Suprapubic skin (tissue), 4 donors: ENCODE results near the gene ASB10. TPM values are rescaled to one million over a fixed set of nuclear protein-coding genes. Genes with fewer than 3 reads are reported as not detected.
A peak's percentile ranks its signal among the peaks of the same experiment; 100 is the strongest.

Experiments
- DNase-seq, 2 donors: peaks; one replicate each; pipeline ENCODE4 v3.0.0-alpha.2; 2019; ENCODE audit warnings: low spot score in 2 of 2
- H3K27ac ChIP-seq: fragments of 200-600 bp; sonication (generic); one replicate; pipeline ENCODE4 v1.5.1; 2019
- H3K27me3 ChIP-seq: fragments of 200-600 bp; sonication (generic); one replicate; pipeline ENCODE4 v1.5.1; 2019
- H3K36me3 ChIP-seq: fragments of 200-600 bp; sonication (generic); one replicate; pipeline ENCODE4 v1.5.1; 2019
- H3K4me1 ChIP-seq: fragments of 200-600 bp; sonication (generic); one replicate; pipeline ENCODE4 v1.5.1; 2019
- H3K4me3 ChIP-seq: fragments of 200-600 bp; sonication (generic); one replicate; pipeline ENCODE4 v1.5.1; 2019; ENCODE audit warnings: mild to moderate bottlenecking
- H3K9me3 ChIP-seq: fragments of 200-600 bp; sonication (generic); one replicate; pipeline ENCODE4 v1.5.1; 2019
- CTCF ChIP-seq, 2 donors: fragments of 200-600 bp in 1 of 2; fragments of 450-650 bp in 1 of 2; sonication (generic) in 1 of 2; IDR thresholded peaks; one replicate each; pipeline ENCODE4 v1.5.1; 2016 to 2019; ENCODE audit warnings: antibody characterized with exemption in 2 of 2, mild to moderate bottlenecking in 1 of 2, moderate library complexity in 1 of 2
- EP300 ChIP-seq: sonication (generic); formaldehyde crosslinking; IDR thresholded peaks from one replicate; pipeline ENCODE4 v1.6.1; 2017; ENCODE audit warnings: antibody characterized with exemption
- POLR2A ChIP-seq, 2 donors: fragments of 450-650 bp; IDR thresholded peaks; one replicate each; pipeline ENCODE4 v1.6.1; 2017; ENCODE audit warnings: antibody characterized with exemption in 2 of 2, mild to moderate bottlenecking in 2 of 2, moderate library complexity in 2 of 2
- POLR2AphosphoS5 ChIP-seq, 3 donors: sonication (generic); formaldehyde crosslinking; IDR thresholded peaks; one replicate each; pipeline ENCODE4 v1.6.1; 2017; ENCODE audit warnings: antibody characterized with exemption in 3 of 3
- WGBS: methylation state at CpG from one replicate; pipeline ENCODE4 v1.1.5; 2018; 5-methylcytosine and 5-hydroxymethylcytosine counted together
- total RNA-seq, 4 donors: library from RNA; depleted of rRNA; stranded (reverse); fragments of >200 nt; gene quantifications; one replicate each; pipeline ENCODE4 v1.1.0, GENCODE V29; 2016

Gene ASB10
- total RNA-seq, 4 donors from 2014 or later: not detected

DNA sequence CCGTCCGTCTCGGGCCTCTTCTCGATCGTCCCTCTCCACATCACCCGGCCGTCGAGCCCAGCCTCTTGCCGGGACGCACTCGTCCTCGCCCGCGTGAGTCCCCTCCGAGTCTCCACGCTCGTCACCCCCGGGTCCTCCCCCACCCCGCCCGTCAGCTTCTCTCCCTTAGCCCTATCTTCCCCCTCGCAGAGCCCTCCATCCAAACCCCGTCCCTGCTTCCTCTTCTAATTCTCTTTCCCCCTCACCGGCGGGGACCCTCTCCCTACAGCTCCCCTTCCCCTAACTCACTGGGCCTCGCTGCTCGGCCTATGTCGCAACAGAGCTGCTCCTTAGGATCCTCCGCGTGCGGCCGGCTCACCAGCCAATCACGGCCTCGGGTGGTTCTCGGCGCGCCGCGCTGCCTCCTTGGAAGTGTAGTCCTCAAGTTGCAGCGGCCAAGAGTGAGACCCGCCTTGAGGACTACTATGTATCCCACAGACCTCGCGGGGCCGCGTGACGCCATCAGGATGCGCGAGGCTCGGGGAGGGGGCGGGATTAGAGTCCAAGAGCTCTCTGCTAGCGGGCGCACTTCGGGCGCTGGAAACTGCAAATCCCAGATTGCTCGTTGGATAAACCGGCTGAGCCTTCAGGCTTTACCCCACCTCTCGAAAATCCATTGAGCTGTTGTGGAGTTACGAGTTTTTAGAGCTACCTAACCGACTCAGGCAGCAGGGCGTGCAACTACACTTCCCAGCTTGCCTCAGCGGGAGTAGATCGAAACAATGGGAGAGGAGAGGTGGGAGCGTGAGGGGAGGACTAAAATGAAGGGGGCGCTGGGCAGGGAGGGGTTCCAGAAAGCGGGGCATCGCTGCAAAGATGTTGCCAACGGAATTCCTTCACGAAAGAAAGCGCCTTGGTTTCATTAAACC lies 40.1 kb upstream of the ASB10 start, which contains the start of gene ABCF2:
ABCF2 (minus strand) TSS at position 331 of the 908 bp plus-strand sequence. CDS start 747 bp downstream, outside the sequence.
- peak within 1 kb of the TSS; percentile 55 for H3K27ac ChIP-seq
- H3K4me3 ChIP-seq: peak within 1 kb of the TSS; percentile 75
- H3K36me3 ChIP-seq: peaks cover 27% of the 10 kb centered on the region

DNA sequence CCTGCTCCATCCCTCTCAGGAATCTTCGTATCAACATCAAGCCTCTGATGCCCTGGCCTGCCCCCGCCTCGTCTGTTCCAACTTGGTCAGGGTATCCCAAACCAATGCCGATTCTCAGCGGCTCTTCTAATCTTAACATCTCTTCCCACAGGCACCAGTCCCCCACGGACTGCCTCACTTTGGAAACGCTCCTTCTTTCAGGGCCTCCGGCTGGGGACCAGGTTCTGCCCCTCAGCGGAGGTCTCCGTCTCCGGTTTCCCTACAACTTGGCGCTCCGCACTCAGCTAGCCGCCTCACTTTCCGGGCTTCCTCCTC lies 39.5 kb upstream of the ASB10 start:
- Histone ChIP-seq H3K4me1 (peaks cover 25% of the 10 kb centered on the region), H3K27me3 (no peaks in the 10 kb centered on the region), H3K9me3 (no peaks in the 10 kb centered on the region), H3K4me3 (peak overlapping the region; percentile 75), H3K27ac (peak overlapping the region; percentile 42), H3K36me3 (peaks cover 33% of the 10 kb centered on the region)
- TF ChIP-seq CTCF (IDR thresholded peaks at IDR 0.05) (no peak), EP300 (no peak), POLR2A (IDR thresholded peaks at IDR 0.05) (no peak), POLR2AphosphoS5 (IDR thresholded peaks at IDR 0.05) (no peak)
- under 1% methylated on average over 13 of the region's 15 CpGs for WGBS
- DNase-seq: peak in 1 of 2 donors; percentile 76

More for the DNA sequence above, 40.1 kb upstream of the ASB10 start, which contains the start of gene ABCF2:
- peak; percentile 99 to 100 for DNase-seq
- Histone ChIP-seq H3K4me1 (peaks cover 31% of the 10 kb centered on the region), H3K9me3 (no peaks in the 10 kb centered on the region), H3K27me3 (no peaks in the 10 kb centered on the region)
- under 1% methylated on average over 62 of the region's 68 CpGs for WGBS
- no peak for TF ChIP-seq CTCF (IDR thresholded peaks at IDR 0.05)
- peak in 1 of 2 donors; percentile 30 for TF ChIP-seq POLR2A (IDR thresholded peaks at IDR 0.05)
- TF ChIP-seq EP300: no peak
- peak in 2 of 3 donors; percentile 14 to 78 for TF ChIP-seq POLR2AphosphoS5 (IDR thresholded peaks at IDR 0.05)

DNA sequence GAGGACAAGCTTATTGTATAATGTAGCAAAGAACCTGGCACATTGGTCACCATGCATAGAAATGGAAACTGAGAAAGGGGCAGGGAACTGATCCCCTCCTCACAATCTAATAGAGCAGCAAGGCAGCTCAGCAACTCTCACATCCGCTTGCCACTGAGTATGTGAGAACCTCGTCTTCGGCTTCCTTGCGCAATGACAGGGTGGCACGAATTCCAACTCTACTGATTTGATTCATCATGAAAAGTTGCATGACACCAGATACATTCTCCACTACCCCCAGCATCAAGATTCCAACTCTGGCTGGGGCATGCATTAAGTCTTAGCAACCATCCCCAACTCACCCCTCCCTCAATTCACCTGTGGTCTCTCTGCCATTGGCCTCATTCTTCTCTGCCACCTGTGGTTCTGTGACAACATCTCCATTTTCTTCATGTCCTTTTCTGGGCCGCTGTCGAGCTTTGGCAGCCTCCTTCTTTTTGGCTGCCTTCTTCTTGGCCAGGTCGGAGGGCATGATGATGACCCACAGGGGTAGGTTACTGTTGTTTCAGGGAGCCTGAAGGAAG lies 39.0 kb upstream of the ASB10 start:
- H3K27me3 ChIP-seq: no peaks in the 10 kb centered on the region
- no peak overlapping the region for H3K27ac ChIP-seq
- no peak for TF ChIP-seq EP300
- TF ChIP-seq POLR2AphosphoS5 (IDR thresholded peaks at IDR 0.05): no peak
- no peak for TF ChIP-seq POLR2A (IDR thresholded peaks at IDR 0.05)
- no peak for TF ChIP-seq CTCF (IDR thresholded peaks at IDR 0.05)
- peak overlapping the region; percentile 75 for H3K4me3 ChIP-seq
- DNase-seq: no peak
- no peaks in the 10 kb centered on the region for H3K9me3 ChIP-seq
- 38% methylated on average over 8 of the region's 8 CpGs for WGBS
- H3K4me1 ChIP-seq: peaks cover 22% of the 10 kb centered on the region
- H3K36me3 ChIP-seq: peaks cover 37% of the 10 kb centered on the region

- H3K27ac ChIP-seq: no peak overlapping the region
- 92% methylated on average over 14 of the region's 14 CpGs for WGBS
- no peak overlapping the region for H3K4me3 ChIP-seq
- H3K27me3 ChIP-seq: no peaks in the 10 kb centered on the region
- peaks cover 22% of the 10 kb centered on the region for H3K4me1 ChIP-seq
- H3K36me3 ChIP-seq: peaks cover 60% of the 10 kb centered on the region
- no peaks in the 10 kb centered on the region for H3K9me3 ChIP-seq
- TF ChIP-seq EP300 (no peak), POLR2A (IDR thresholded peaks at IDR 0.05) (no peak), POLR2AphosphoS5 (IDR thresholded peaks at IDR 0.05) (no peak), CTCF (IDR thresholded peaks at IDR 0.05) (no peak)
- DNase-seq: no peak
Observed at GRCh38 chr7:151223728-151224127, 36.7 kb upstream of the ASB10 start.

- H3K4me3 ChIP-seq: no peak overlapping the region
- no peak for TF ChIP-seq POLR2A (IDR thresholded peaks at IDR 0.05)
- TF ChIP-seq EP300: no peak
- no peak for DNase-seq
- WGBS: 85% methylated on average over 8 of the region's 9 CpGs
- H3K36me3 ChIP-seq: peaks cover 99% of the 10 kb centered on the region
- no peaks in the 10 kb centered on the region for H3K9me3 ChIP-seq
- no peaks in the 10 kb centered on the region for H3K4me1 ChIP-seq
- H3K27me3 ChIP-seq: no peaks in the 10 kb centered on the region
- H3K27ac ChIP-seq: no peak overlapping the region
Observed at GRCh38 chr7:151218170-151218569, 31.1 kb upstream of the ASB10 start.
